GM12873 (cell line): Measurements from ENCODE around the gene TAPBPL.

Source experiments
- TF ChIP-seq, protein P1 (sequence below): IDR thresholded peaks from 2 replicates; pipeline ENCODE4 v1.5.1; 2012; ENCODE audit warnings: low read depth, mild to moderate bottlenecking, moderate library complexity, low read length, control low read depth; ENCODE audit not compliant: insufficient read depth; ENCODE audit errors: missing control alignments

Gene TAPBPL

GRCh38 chr12:6451348-6452244 is at the start of gene TAPBPL:
TSS of gene TAPBPL (plus strand) at chr12:6452042. CDS start at chr12:6452249, 207 bp downstream.
- TF ChIP-seq, protein P1, sequence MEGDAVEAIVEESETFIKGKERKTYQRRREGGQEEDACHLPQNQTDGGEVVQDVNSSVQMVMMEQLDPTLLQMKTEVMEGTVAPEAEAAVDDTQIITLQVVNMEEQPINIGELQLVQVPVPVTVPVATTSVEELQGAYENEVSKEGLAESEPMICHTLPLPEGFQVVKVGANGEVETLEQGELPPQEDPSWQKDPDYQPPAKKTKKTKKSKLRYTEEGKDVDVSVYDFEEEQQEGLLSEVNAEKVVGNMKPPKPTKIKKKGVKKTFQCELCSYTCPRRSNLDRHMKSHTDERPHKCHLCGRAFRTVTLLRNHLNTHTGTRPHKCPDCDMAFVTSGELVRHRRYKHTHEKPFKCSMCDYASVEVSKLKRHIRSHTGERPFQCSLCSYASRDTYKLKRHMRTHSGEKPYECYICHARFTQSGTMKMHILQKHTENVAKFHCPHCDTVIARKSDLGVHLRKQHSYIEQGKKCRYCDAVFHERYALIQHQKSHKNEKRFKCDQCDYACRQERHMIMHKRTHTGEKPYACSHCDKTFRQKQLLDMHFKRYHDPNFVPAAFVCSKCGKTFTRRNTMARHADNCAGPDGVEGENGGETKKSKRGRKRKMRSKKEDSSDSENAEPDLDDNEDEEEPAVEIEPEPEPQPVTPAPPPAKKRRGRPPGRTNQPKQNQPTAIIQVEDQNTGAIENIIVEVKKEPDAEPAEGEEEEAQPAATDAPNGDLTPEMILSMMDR: no peak

DNA sequence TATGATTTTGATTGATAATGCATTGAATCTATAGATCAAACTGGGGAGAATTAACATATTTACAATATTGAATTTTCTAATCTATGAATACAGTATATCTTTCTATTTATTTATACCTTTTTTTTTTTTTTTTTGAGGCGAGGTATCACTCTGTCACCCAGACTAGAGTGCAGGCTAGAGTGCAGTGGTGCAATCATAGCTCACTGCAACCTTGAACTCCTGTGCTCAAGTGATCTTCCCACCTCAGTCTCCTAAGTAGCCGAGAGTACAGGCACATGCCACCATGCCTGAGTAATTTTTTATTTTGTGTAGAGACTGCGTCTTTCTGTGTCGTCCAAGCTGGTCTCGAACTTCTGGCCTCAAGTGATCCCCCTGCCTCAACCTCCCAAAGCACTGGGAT is 47.5 kb upstream of the TAPBPL start:
- TF ChIP-seq, protein P1: no peak

DNA sequence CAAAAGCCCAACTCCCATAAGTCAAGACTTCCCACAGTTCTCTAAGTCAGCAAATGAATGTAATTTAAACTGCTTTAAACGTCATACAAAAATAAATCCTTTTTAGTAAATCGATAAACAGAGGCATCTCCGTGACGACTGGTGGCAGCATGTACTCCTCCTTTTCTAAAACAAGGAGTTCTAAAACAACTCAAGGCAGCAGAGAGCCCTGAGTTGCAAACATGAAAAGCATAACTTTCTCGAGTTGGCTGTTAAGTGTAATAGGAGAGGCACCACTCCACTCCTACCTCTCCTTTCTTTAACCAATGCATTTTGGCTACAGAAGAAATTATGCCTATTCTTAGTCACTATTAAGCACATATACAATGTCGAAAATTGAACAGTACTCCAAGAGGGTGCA is 45.9 kb upstream of the TAPBPL start:
- TF ChIP-seq, protein P1: no peak

DNA sequence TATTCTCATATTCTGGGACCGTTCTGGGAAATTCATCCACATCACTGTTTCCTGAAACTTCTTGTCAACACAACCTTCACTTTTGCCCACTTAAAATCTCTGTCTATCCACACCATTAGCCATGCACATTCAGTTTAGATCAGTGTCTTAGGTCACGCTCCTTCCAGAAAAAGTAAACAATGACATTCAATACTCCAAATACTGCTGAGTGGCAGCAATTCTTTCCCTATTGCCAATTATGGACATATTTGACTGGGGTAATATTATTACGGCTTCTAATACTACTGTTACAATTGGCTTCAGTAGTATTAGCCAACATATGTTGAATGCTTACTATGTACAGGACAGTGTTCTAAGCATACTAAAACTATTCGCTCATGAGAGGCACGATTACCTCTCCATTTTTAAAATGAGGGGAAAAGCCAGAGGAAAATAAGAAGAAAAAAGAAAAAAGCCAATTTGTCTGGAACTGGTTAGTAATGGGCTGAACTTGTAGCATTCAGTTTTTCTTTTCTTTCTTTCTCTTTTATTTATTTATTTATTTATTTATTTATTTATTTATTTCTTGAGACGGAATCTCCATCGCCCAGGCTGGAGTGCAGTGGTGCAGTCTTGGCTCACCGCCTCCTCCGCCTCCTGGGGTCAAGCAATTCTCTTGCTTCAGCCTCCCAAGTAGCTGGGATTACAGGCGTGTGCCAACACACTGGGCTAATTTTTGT is 44.4 kb upstream of the TAPBPL start:
- TF ChIP-seq, protein P1: no peak

- TF ChIP-seq, protein P1: no peak
Observed at GRCh38 chr12:6416596-6416995, 35.2 kb upstream of the TAPBPL start.

- TF ChIP-seq, protein P1: no peak
Observed at GRCh38 chr12:6418796-6419195, 33.0 kb upstream of the TAPBPL start.

DNA sequence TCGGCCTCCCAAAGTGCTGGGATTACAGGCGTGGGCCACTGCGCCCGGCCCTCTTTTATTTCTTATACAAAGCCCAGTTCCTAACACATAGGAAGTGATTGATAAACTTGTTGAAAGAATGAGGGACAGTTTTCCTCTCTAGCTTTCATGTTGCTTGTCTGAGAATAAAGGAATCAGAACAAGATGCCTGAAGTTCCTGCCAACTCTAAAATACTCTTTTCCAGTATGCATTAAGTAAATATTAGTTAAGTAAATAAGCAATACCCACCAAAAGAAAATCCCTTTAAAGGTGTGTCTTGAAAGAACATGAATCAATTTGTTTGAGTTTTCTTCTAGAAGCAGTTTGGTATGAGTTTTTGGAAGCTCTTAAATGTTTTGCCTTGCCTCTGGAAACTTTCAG is 31.5 kb upstream of the TAPBPL start:
- TF ChIP-seq, protein P1: no peak
